Neural cell (in vitro differentiated cells): ENCODE measurements around the gene VPS33B. TPM values are rescaled to one million over a fixed set of nuclear protein-coding genes. Genes with fewer than 3 reads are reported as not detected.

Experiments used
- H2AFZ ChIP-seq: fragments of 200-600, 300-800 bp; sonication (generic), shearing (Covaris generic); 2 replicates; pipeline ENCODE4 v1.6.0; 2014; ENCODE audit warnings: low read depth, mild to moderate bottlenecking, antibody characterized with exemption, low read length, moderate library complexity
- H3F3A ChIP-seq: fragments of 200-600 bp; shearing (Covaris generic); 2 replicates; pipeline ENCODE4 v1.6.1; 2016; ENCODE audit warnings: mild to moderate bottlenecking, moderate library complexity, mixed read lengths, antibody characterized with exemption, low read length; ENCODE audit not compliant: insufficient read depth, poor library complexity, severe bottlenecking
- H3K27ac ChIP-seq: fragments of 200-600, 300-800 bp; sonication (generic), shearing (Covaris generic); 2 replicates; pipeline ENCODE4 v1.5.1; 2014; ENCODE audit warnings: mild to moderate bottlenecking, low read length, moderate library complexity
- H3K27me3 ChIP-seq: fragments of 300-800, 200-600 bp; sonication (generic), shearing (Covaris generic); 2 replicates; pipeline ENCODE4 v1.6.0; 2014; ENCODE audit warnings: mild to moderate bottlenecking, low read depth, low read length, moderate library complexity; ENCODE audit not compliant: insufficient read depth
- H3K36me3 ChIP-seq: fragments of 300-800, 200-600 bp; sonication (generic), shearing (Covaris generic); 2 replicates; pipeline ENCODE4 v1.5.1; 2014; ENCODE audit warnings: mild to moderate bottlenecking, antibody characterized with exemption, low read length, moderate library complexity; ENCODE audit not compliant: insufficient read depth
- H3K4me2 ChIP-seq: fragments of 300-800, 200-600 bp; sonication (generic), shearing (Covaris generic); 2 replicates; pipeline ENCODE4 v1.6.0; 2014; ENCODE audit warnings: mild to moderate bottlenecking, low read length
- H3K4me3 ChIP-seq: fragments of 300-800, 200-600 bp; sonication (generic), shearing (Covaris generic); 2 replicates; pipeline ENCODE4 v1.5.1; 2014; ENCODE audit warnings: mild to moderate bottlenecking, low read length, moderate library complexity
- H3K79me2 ChIP-seq: fragments of 200-600 bp; shearing (Covaris generic); replicated peaks from 2 replicates; pipeline ENCODE4 v1.6.0; 2014; ENCODE audit warnings: mild to moderate bottlenecking, low read length, moderate library complexity; ENCODE audit not compliant: insufficient read depth
- H3K9ac ChIP-seq: fragments of 300-800, 200-600 bp; sonication (generic), shearing (Covaris generic); 2 replicates; pipeline ENCODE4 v1.6.1; 2016; ENCODE audit warnings: mild to moderate bottlenecking, low read length, mixed read lengths
- H3K9me2 ChIP-seq: fragments of 200-600 bp; shearing (Covaris generic); 2 replicates; pipeline ENCODE4 v1.6.1; 2016; ENCODE audit warnings: mild to moderate bottlenecking, low read length, mixed read lengths; ENCODE audit not compliant: insufficient read depth
- H3K9me3 ChIP-seq: fragments of 200-600, 300-800 bp; sonication (generic), shearing (Covaris generic); 2 replicates; pipeline ENCODE4 v1.6.1; 2016; ENCODE audit warnings: mild to moderate bottlenecking, mixed run types, low read length, moderate library complexity, mixed read lengths
- H4K20me1 ChIP-seq: fragments of 200-600 bp; shearing (Covaris generic); 2 replicates; pipeline ENCODE4 v1.6.1; 2016; ENCODE audit warnings: mild to moderate bottlenecking, mixed run types; ENCODE audit not compliant: insufficient read depth
- CTCF ChIP-seq: fragments of 450-650 bp; IDR thresholded peaks from 2 replicates; pipeline ENCODE4 v1.5.1; 2014; ENCODE audit warnings: antibody characterized with exemption, mild to moderate bottlenecking, moderate library complexity; ENCODE audit not compliant: poor library complexity, severe bottlenecking
- EP300 ChIP-seq: fragments of 450-650 bp; conservative IDR thresholded peaks from 2 replicates; pipeline ENCODE4 v1.6.1; 2014; ENCODE audit warnings: antibody characterized with exemption, mild to moderate bottlenecking, moderate library complexity; ENCODE audit not compliant: poor library complexity, severe bottlenecking
- EZH2 ChIP-seq: fragments of 200-600, 300-800 bp; shearing (Covaris generic), sonication (generic); IDR thresholded peaks from 2 replicates; pipeline ENCODE4 v1.6.1; 2014; ENCODE audit warnings: antibody characterized with exemption, low read length, borderline replicate concordance, mild to moderate bottlenecking; ENCODE audit not compliant: insufficient read depth, poor library complexity, severe bottlenecking
- MXI1 ChIP-seq: fragments of 450-650 bp; conservative IDR thresholded peaks from 2 replicates; pipeline ENCODE4 v1.6.1; 2014; ENCODE audit warnings: antibody characterized with exemption, mild to moderate bottlenecking; ENCODE audit not compliant: poor library complexity, severe bottlenecking
- POLR2AphosphoS5 ChIP-seq: IDR thresholded peaks from 2 replicates; pipeline ENCODE4 v1.6.1; 2012
- RAD21 ChIP-seq: fragments of 450-650 bp; conservative IDR thresholded peaks from 2 replicates; pipeline ENCODE4 v1.6.1; 2014; ENCODE audit warnings: antibody characterized with exemption, mild to moderate bottlenecking, moderate library complexity
- SMC3 ChIP-seq: fragments of 450-650 bp; conservative IDR thresholded peaks from 2 replicates; pipeline ENCODE4 v1.6.1; 2014; ENCODE audit warnings: antibody characterized with exemption, mild to moderate bottlenecking, moderate library complexity; ENCODE audit not compliant: poor library complexity
- TAF1 ChIP-seq: IDR thresholded peaks from 2 replicates; pipeline ENCODE4 v1.6.1; 2012; ENCODE audit warnings: low read depth
- polyA plus RNA-seq: library from polyadenylated mRNA; depleted of rRNA; stranded (reverse); fragments of >200 nt; gene quantifications from 2 replicates; pipeline ENCODE4 v1.2.3, GENCODE V29; 2014
- TF ChIP-seq, protein P1 (sequence below): IDR thresholded peaks from 2 replicates; pipeline ENCODE4 v1.6.1; 2012; ENCODE audit warnings: borderline replicate concordance

The VPS33B gene
- polyA plus RNA-seq, 1 donor from 2014 or later = 54.9 TPM

DNA sequence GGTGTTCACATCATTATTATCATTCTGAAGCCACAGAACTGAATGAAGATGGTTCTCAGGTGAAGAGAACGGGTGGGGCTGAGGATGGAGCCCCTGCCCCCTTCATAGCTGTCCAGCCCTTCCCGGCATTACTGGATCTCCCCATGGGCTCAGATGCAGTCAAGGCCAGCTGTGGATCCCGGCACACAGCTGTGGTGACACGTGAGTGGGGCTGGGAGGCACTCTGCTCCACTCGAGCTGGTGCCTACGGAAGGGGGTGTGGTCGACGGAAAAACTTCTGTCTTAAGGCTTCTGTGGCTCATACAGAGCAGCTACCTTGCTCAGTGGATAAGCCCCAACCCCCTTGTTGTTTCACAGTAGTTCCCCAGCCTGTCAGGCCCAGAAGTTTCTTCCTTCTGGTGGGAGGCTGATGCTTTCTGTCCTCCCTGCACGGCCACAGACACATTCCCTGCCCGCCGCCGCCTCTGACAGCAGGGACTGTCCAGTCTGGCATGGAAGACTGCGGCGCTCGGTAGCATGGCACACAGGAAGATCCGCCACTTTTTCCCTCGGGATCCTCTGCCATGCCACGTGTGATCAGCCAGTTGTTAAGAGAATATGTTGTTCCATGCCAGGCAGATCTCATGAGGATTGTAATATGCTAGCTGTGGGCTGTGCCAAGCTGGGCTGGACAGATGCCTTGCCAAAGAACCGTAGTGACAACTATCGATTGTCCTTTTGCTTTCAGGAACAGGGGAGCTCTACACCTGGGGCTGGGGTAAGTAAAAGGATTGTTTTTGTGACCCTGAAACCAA is 61.9 kb downstream of the VPS33B start:
- H3K27me3 ChIP-seq = peaks cover 15% of the 10 kb centered on the region
- no peak overlapping the region for H3K27ac ChIP-seq
- no peaks in the 10 kb centered on the region for H3K9me3 ChIP-seq
- H3K79me2 ChIP-seq = no peaks in the 10 kb centered on the region
- no peak overlapping the region for H2AFZ ChIP-seq
- no peaks in the 10 kb centered on the region for H4K20me1 ChIP-seq
- H3K4me3 ChIP-seq = no peak overlapping the region
- H3K36me3 ChIP-seq = no peaks in the 10 kb centered on the region
- no peaks in the 10 kb centered on the region for H3K9me2 ChIP-seq
- H3F3A ChIP-seq = no peaks in the 10 kb centered on the region
- TF ChIP-seq TAF1 (no peak), RAD21 (no peak)
- H3K9ac ChIP-seq = no peak overlapping the region
- no peak overlapping the region for H3K4me2 ChIP-seq

- Histone ChIP-seq H3K9ac (no peak overlapping the region), H3K9me3 (no peaks in the 10 kb centered on the region), H3K9me2 (no peaks in the 10 kb centered on the region), H4K20me1 (no peaks in the 10 kb centered on the region), H3K36me3 (no peaks in the 10 kb centered on the region), H3K4me3 (no peak overlapping the region), H3K27ac (no peak overlapping the region), H3K79me2 (no peaks in the 10 kb centered on the region), H3F3A (no peaks in the 10 kb centered on the region), H3K4me2 (no peak overlapping the region), H2AFZ (no peak overlapping the region), H3K27me3 (peaks cover 15% of the 10 kb centered on the region)
- no peak for TF ChIP-seq RAD21
- TF ChIP-seq SMC3 = no peak
- no peak for TF ChIP-seq CTCF
- TF ChIP-seq TAF1 = no peak
- TF ChIP-seq, protein P1, sequence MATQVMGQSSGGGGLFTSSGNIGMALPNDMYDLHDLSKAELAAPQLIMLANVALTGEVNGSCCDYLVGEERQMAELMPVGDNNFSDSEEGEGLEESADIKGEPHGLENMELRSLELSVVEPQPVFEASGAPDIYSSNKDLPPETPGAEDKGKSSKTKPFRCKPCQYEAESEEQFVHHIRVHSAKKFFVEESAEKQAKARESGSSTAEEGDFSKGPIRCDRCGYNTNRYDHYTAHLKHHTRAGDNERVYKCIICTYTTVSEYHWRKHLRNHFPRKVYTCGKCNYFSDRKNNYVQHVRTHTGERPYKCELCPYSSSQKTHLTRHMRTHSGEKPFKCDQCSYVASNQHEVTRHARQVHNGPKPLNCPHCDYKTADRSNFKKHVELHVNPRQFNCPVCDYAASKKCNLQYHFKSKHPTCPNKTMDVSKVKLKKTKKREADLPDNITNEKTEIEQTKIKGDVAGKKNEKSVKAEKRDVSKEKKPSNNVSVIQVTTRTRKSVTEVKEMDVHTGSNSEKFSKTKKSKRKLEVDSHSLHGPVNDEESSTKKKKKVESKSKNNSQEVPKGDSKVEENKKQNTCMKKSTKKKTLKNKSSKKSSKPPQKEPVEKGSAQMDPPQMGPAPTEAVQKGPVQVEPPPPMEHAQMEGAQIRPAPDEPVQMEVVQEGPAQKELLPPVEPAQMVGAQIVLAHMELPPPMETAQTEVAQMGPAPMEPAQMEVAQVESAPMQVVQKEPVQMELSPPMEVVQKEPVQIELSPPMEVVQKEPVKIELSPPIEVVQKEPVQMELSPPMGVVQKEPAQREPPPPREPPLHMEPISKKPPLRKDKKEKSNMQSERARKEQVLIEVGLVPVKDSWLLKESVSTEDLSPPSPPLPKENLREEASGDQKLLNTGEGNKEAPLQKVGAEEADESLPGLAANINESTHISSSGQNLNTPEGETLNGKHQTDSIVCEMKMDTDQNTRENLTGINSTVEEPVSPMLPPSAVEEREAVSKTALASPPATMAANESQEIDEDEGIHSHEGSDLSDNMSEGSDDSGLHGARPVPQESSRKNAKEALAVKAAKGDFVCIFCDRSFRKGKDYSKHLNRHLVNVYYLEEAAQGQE = no peak
- TF ChIP-seq POLR2AphosphoS5 = no peak
- TF ChIP-seq MXI1 = no peak
- no peak for TF ChIP-seq EP300
- no peak for TF ChIP-seq EZH2
Observed at GRCh38 chr15:90959894-90960293, 62.5 kb downstream of the VPS33B start.
